ENCODE measurements around the gene MAT1A.
A peak's percentile ranks its signal among the peaks of the same experiment; 100 is the strongest.

MAT1A gene

GRCh38 chr10:80289451-80290287 lies at the start of gene MAT1A:
Gene MAT1A (minus strand): TSS chr10:80289658. CDS start chr10:80289423, 235 bp downstream.
- TF ChIP-seq CTCF (IDR thresholded peaks at IDR 0.05) (peak; percentile 71), ZFX (IDR thresholded peaks at IDR 0.05; ENCODE audit: borderline replicate concordance) (no peak)
- peak within 1 kb of the TSS; percentile 94 for H3K27ac ChIP-seq

- H3K27ac ChIP-seq, result no peak overlapping the region
- no peak for TF ChIP-seq CTCF (IDR thresholded peaks at IDR 0.05)
- TF ChIP-seq ZFX (IDR thresholded peaks at IDR 0.05; ENCODE audit: borderline replicate concordance), result no peak
Observed at GRCh38 chr10:80333983-80334382, 44.5 kb upstream of the MAT1A start.

GRCh38 chr10:80324891-80325364 lies 35.5 kb upstream of the MAT1A start:
- no peak for TF ChIP-seq CTCF (IDR thresholded peaks at IDR 0.05)
- TF ChIP-seq ZFX (IDR thresholded peaks at IDR 0.05; ENCODE audit: borderline replicate concordance), result no peak
- no peak overlapping the region for H3K27ac ChIP-seq

GRCh38 chr10:80324086-80324485 lies 34.6 kb upstream of the MAT1A start:
- H3K27ac ChIP-seq, result no peak overlapping the region
- TF ChIP-seq ZFX (IDR thresholded peaks at IDR 0.05; ENCODE audit: borderline replicate concordance) (no peak), CTCF (IDR thresholded peaks at IDR 0.05) (no peak)

- TF ChIP-seq ZFX (IDR thresholded peaks at IDR 0.05; ENCODE audit: borderline replicate concordance), result no peak
- TF ChIP-seq CTCF (IDR thresholded peaks at IDR 0.05), result no peak
- H3K27ac ChIP-seq, result peak overlapping the region; percentile 94; the same call in 1 of the 2 replicates
Observed at GRCh38 chr10:80323311-80323710, 33.9 kb upstream of the MAT1A start.

- TF ChIP-seq CTCF (IDR thresholded peaks at IDR 0.05) (no peak), ZFX (IDR thresholded peaks at IDR 0.05; ENCODE audit: borderline replicate concordance) (no peak)
- peak overlapping the region; percentile 94 for H3K27ac ChIP-seq
Observed at GRCh38 chr10:80322711-80323110, 33.3 kb upstream of the MAT1A start.

GRCh38 chr10:80322158-80322557 lies 32.7 kb upstream of the MAT1A start:
- peak overlapping the region; percentile 94 for H3K27ac ChIP-seq
- no peak for TF ChIP-seq ZFX (IDR thresholded peaks at IDR 0.05; ENCODE audit: borderline replicate concordance)
- no peak for TF ChIP-seq CTCF (IDR thresholded peaks at IDR 0.05)

Measured in 22Rv1 (cell line).